Measurements from ENCODE around the gene SRD5A1. TPM values are rescaled to one million over a fixed set of nuclear protein-coding genes. Genes with fewer than 3 reads are reported as not detected.

Gene SRD5A1
- total and polyA plus RNA-seq, 2 of the 8 experiments (the other 6 are each of a cell fraction or from before 2014, with no cell fraction given) = 34.7 to 42.4 TPM

DNA sequence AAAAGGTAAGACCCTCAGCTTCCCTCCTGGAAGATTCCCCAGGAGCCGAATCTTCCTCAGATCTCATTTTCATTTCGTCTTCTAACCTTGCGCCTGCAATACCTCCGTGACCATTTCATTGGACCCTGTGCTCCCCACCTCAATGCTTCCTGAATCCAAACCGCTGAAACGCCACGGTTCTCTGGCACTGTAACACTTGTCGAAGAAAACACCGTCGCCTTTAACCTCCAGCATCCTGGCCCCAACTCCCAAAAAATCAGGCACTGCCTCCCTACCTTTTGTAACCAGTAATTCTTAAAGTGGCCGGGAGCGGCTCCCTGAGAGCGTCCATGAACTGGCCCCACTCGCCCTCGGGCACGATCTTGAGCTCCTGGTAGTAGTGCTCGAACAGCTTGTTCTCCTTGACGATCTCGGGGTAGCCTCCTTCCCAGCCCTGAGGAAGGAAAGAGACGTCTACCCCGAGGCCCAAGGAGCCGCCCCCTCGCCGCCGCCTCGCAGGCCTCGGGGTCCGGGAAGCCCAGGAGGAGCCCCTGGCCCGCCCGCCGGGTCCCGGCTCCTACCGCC lies 834 bp upstream of the SRD5A1 start:
- H2BK15ac ChIP-seq (ENCODE audit: low read length) = no peak overlapping the region
- peak overlapping the region; percentile 65 for H4K91ac ChIP-seq (replicated peaks; ENCODE audit: insufficient read length, low read length)
- peaks cover 27 to 75% of the 10 kb centered on the region in 2 experiments for H3K79me2 ChIP-seq (ENCODE audit: control insufficient read depth in 1 of 2, insufficient read depth in 2 of 2, low read length in 2 of 2)
- no peaks in the 10 kb centered on the region for H3K9me3 ChIP-seq (ENCODE audit: insufficient read depth in 2 of 2, low read depth in 1 of 2, low read length in 1 of 2)
- H4K8ac ChIP-seq (ENCODE audit: extremely low read depth, insufficient read depth, low read length) = peak overlapping the region; percentile 96; the same call in 1 of the 2 replicates
- H3K27ac ChIP-seq (ENCODE audit: low read depth, low read length) = peak overlapping the region; percentile 97
- H4K20me1 ChIP-seq (replicated peaks in 1 of 2; ENCODE audit: control insufficient read depth in 1 of 2, insufficient read depth in 2 of 2, low read length in 2 of 2) = peaks cover 4 to 23% of the 10 kb centered on the region in 2 experiments
- H2BK12ac ChIP-seq (ENCODE audit: low read depth, low read length) = no peak overlapping the region
- H4K5ac ChIP-seq (ENCODE audit: insufficient read length, low read depth, low read length) = peak overlapping the region; percentile 46
- no peak for DNase-seq (ENCODE audit: low read depth in 1 of 2, low spot score in 2 of 2)
- no peak for FAIRE-seq
- H2AK5ac ChIP-seq (ENCODE audit: low read depth, low read length) = no peak overlapping the region; the same call in 1 of the 2 replicates
- WGBS, 2 experiments (ENCODE audit: extremely low coverage in 1 of 2, insufficient coverage in 1 of 2, insufficient read length in 1 of 2, insufficient replicate concordance in 2 of 2, low coverage in 1 of 2, low lambda C conversion rate in 2 of 2, missing lambda C conversion rate in 1 of 2) = 2% methylated on average over 31 of the region's 33 CpGs; no CpG with 5 or more reads in 1 of the 2 experiments
- H3K9ac ChIP-seq (replicated peaks in 1 of 4; ENCODE audit: extremely low read depth in 1 of 4, low read depth in 3 of 4, low read length in 3 of 4) = peak overlapping the region; percentile 82 to 96 (median 90)
- no peak overlapping the region for H2BK20ac ChIP-seq (ENCODE audit: low read length)
- H3K23me2 ChIP-seq (ENCODE audit: low read depth, low read length) = peaks cover 2% of the 10 kb centered on the region; the same call in 1 of the 2 replicates
- H3K4me1 ChIP-seq (replicated peaks in 1 of 4; ENCODE audit: control insufficient read depth in 3 of 4, insufficient read depth in 4 of 4, low read length in 3 of 4) = peaks cover 0 to 4% (median 1%) of the 10 kb centered on the region in 4 experiments; a peak in 4 of 7 replicates
- peaks cover 9 to 39% (median 23%) of the 10 kb centered on the region in 4 experiments for H3K36me3 ChIP-seq (ENCODE audit: control insufficient read depth in 2 of 4, insufficient read depth in 4 of 4, low read length in 3 of 4)
- CTCF ChIA-PET (ENCODE audit: partially characterized antibody) = interaction anchor here (0.6 to 3.0 kb wide), 6 partner anchors 9 to 113 kb away, joined by 3 to 13 read pairs (median 3); no protein-coding TSS in a partner anchor
- peak overlapping the region; percentile 91 to 99 (median 92) for H3K4me3 ChIP-seq (ENCODE audit: extremely low read depth in 1 of 4, insufficient read depth in 2 of 4, low read depth in 3 of 4, low read length in 4 of 4)
- H3K14ac ChIP-seq (ENCODE audit: insufficient read length) = no peak overlapping the region
- H2BK5ac ChIP-seq (ENCODE audit: low read depth, low read length) = peak overlapping the region; percentile 93
- peak overlapping the region; percentile 13 for H3K4ac ChIP-seq (replicated peaks; ENCODE audit: insufficient read length, low read depth, low read length)
- H2AFZ ChIP-seq (ENCODE audit: low read length) = no peak overlapping the region
- H3K4me2 ChIP-seq (ENCODE audit: insufficient read depth in 1 of 2, low read depth in 2 of 2, low read length in 2 of 2) = peak overlapping the region; percentile 68 to 77
- H3K79me1 ChIP-seq (ENCODE audit: low read depth, low read length) = peaks cover 9% of the 10 kb centered on the region; the same call in 1 of the 2 replicates
- no peak overlapping the region for H2BK120ac ChIP-seq (replicated peaks; ENCODE audit: low read depth, low read length)
- H3K23ac ChIP-seq (ENCODE audit: insufficient read length) = no peak overlapping the region
- POLR2A ChIA-PET (ENCODE audit: partially characterized antibody) = interaction anchor here (0.8 to 4.3 kb wide), 28 partner anchors 10 to 127 kb away, joined by 3 to 29 read pairs (median 5); partner anchors contain the start of gene TENT4A
- no peak overlapping the region for H3K56ac ChIP-seq (replicated peaks; ENCODE audit: insufficient read length, low read depth, low read length)
- no peak overlapping the region for H3K18ac ChIP-seq (ENCODE audit: extremely low read depth, low read length)
- H3K27me3 ChIP-seq (replicated peaks in 1 of 4; ENCODE audit: control insufficient read depth in 3 of 4, extremely low read depth in 1 of 4, insufficient read depth in 3 of 4, low read length in 3 of 4) = no peaks in the 10 kb centered on the region
- TF ChIP-seq SIRT6 (IDR thresholded peaks at IDR 0.05; ENCODE audit: low read length) (no peak), POLR2AphosphoS5 (IDR thresholded peaks at IDR 0.05; ENCODE audit: low read depth, low read length) (0 out of 2 replicates have a peak, but pooled peaks have one; percentile 35), KDM4A (IDR thresholded peaks at IDR 0.05; ENCODE audit: low read depth, low read length, severe bottlenecking) (no peak)

Measured in H1 (cell line).